ENCODE measurements around the gene DEXI. TPM values are rescaled to one million over a fixed set of nuclear protein-coding genes. Genes with fewer than 3 reads are reported as not detected.

Gene DEXI
- total and polyA plus RNA-seq, 2 of the 4 experiments (the other 2 are of a cell fraction), result 43.7 to 63.6 TPM

GRCh38 chr16:10938321-10938720 lies 3.9 kb downstream of the DEXI start:
- no TSS peak for BruUV-seq (replicated peaks)
- no peak overlapping the region for H2BK20ac ChIP-seq (ENCODE audit: low read depth, low read length)
- H3K14ac ChIP-seq (replicated peaks; ENCODE audit: low read depth, low read length), result no peak overlapping the region
- no peaks in the 10 kb centered on the region for H3K27me3 ChIP-seq (ENCODE audit: control insufficient read depth, insufficient read depth, low read length)
- H4K5ac ChIP-seq (ENCODE audit: low read depth, low read length), result no peak overlapping the region
- H3K9me1 ChIP-seq (ENCODE audit: insufficient read depth, low read length), result peaks cover 33% of the 10 kb centered on the region
- no peak overlapping the region for H3K4ac ChIP-seq (ENCODE audit: low read depth, low read length)
- ChIA-PET CTCF (interaction anchor here (1.7 kb wide), 1 partner anchor 20 kb away, joined by 5 read pairs; no protein-coding TSS in a partner anchor), POLR2A (ENCODE audit: unreplicated experiment) (no interaction called here)
- H3K4me1 ChIP-seq (ENCODE audit: control insufficient read depth, insufficient read depth, low read length), result peaks cover 22% of the 10 kb centered on the region
- H4K91ac ChIP-seq (ENCODE audit: insufficient read depth, low read depth, low read length), result no peak overlapping the region
- WGBS, 2 experiments (ENCODE audit: extremely low coverage in 2 of 2, insufficient read length in 1 of 2), result no CpG with 5 or more reads among the region's 7 CpGs
- no peak overlapping the region for H2BK120ac ChIP-seq (ENCODE audit: low read depth, low read length)
- peaks cover 80% of the 10 kb centered on the region for H4K20me1 ChIP-seq (ENCODE audit: insufficient read depth, low read length)
- H3K56ac ChIP-seq (ENCODE audit: extremely low read depth, insufficient read depth, low read length), result no peak overlapping the region
- ATAC-seq (ENCODE audit: low read depth) (no peak), DNase-seq (no peak)
- H2AK9ac ChIP-seq (replicated peaks; ENCODE audit: low read depth, low read length, poor library complexity), result no peak overlapping the region
- intact Hi-C loops (cut with micrococcal nuclease) (no loop called here), dilution Hi-C loops (cut with HindIII; ENCODE audit: low sequenced_read_pairs, unreplicated experiment) (no loop called here), in situ Hi-C loops (cut with MboI; ENCODE audit: low sequenced_read_pairs) (loop anchor here (25.0 kb wide), 1 partner anchor 1826 kb away; no protein-coding TSS in a partner anchor)
- peaks cover 19% of the 10 kb centered on the region; the same call in 1 of the 2 replicates for H3K36me3 ChIP-seq (ENCODE audit: control insufficient read depth, insufficient read depth, low read length)
- no peak overlapping the region for H3K18ac ChIP-seq (ENCODE audit: low read depth, low read length)
- no peak overlapping the region for H3K23ac ChIP-seq (ENCODE audit: low read depth, low read length)
- no peak overlapping the region for H2BK15ac ChIP-seq (ENCODE audit: low read depth, low read length)
- no peak overlapping the region for H3K9ac ChIP-seq (ENCODE audit: low read depth, low read length)
- H3K4me2 ChIP-seq (ENCODE audit: low read depth, low read length), result no peak overlapping the region
- H3K27ac ChIP-seq (ENCODE audit: insufficient read depth, low read length), result no peak overlapping the region
- no peak for TF ChIP-seq RCOR1 (IDR thresholded peaks at IDR 0.05; ENCODE audit: insufficient replicate concordance, low read length)
- TF ChIP-seq POLR2A (IDR thresholded peaks at IDR 0.05; ENCODE audit: low read depth, low read length), result no peak
- no peak for TF ChIP-seq NFE2L2 (IDR thresholded peaks at IDR 0.05; ENCODE audit: low read depth, low read length)
- TF ChIP-seq BHLHE40 (IDR thresholded peaks at IDR 0.05; ENCODE audit: low read depth, low read length), result no peak
- no peak for TF ChIP-seq CEBPB (IDR thresholded peaks at IDR 0.05; ENCODE audit: low read depth, low read length)
- TF ChIP-seq RAD21 (IDR thresholded peaks at IDR 0.05; ENCODE audit: low read length), result no peak
- no peak for TF ChIP-seq RFX5 (IDR thresholded peaks at IDR 0.05; ENCODE audit: low read depth, low read length)
- TF ChIP-seq MAZ (IDR thresholded peaks at IDR 0.05; ENCODE audit: borderline replicate concordance, low read depth, low read length), result no peak
- no peak for TF ChIP-seq USF2 (IDR thresholded peaks at IDR 0.05; ENCODE audit: low read depth, low read length)
- TF ChIP-seq MXI1 (IDR thresholded peaks at IDR 0.05; ENCODE audit: borderline replicate concordance, low read depth, low read length), result no peak
- no peak for TF ChIP-seq MAFK (IDR thresholded peaks at IDR 0.05; ENCODE audit: low read depth, low read length)
- no peak for TF ChIP-seq CHD1 (IDR thresholded peaks at IDR 0.05; ENCODE audit: low read depth, low read length)
- no peak for TF ChIP-seq FOS (IDR thresholded peaks at IDR 0.05; ENCODE audit: low read depth, low read length)
- TF ChIP-seq ELK1 (IDR thresholded peaks at IDR 0.05; ENCODE audit: borderline replicate concordance, low read depth, low read length), result no peak
- TF ChIP-seq CTCF (conservative IDR thresholded peaks at IDR 0.05; ENCODE audit: low read depth, low read length), result no peak
- TF ChIP-seq SMC3 (IDR thresholded peaks at IDR 0.05; ENCODE audit: low read depth, low read length), result no peak
- H3K4me3 ChIP-seq (ENCODE audit: insufficient read depth, low read depth, low read length), result no peak overlapping the region
- H2BK5ac ChIP-seq (ENCODE audit: low read depth, low read length, poor library complexity, severe bottlenecking), result no peak overlapping the region
- no peaks in the 10 kb centered on the region for H3K9me3 ChIP-seq (ENCODE audit: control insufficient read depth, insufficient read depth, low read length)
- no peak overlapping the region for H4K8ac ChIP-seq (ENCODE audit: low read depth in 2 of 2, low read length in 2 of 2)
- H2AFZ ChIP-seq (replicated peaks; ENCODE audit: low read length, poor library complexity), result no peak overlapping the region
- H2AK5ac ChIP-seq (ENCODE audit: low read depth, low read length), result no peak overlapping the region
- H3K79me1 ChIP-seq (ENCODE audit: low read depth in 1 of 2, low read length in 2 of 2), result peaks cover 38 to 89% of the 10 kb centered on the region in 2 experiments
